GM18499 (cell line): ENCODE results near the gene SV2C.
"Not testable (repeated sequence)": the region's sequence is repeated elsewhere in the genome, so short reads cannot be mapped to it uniquely, and the experiment has no call there.

Source experiments
- ATAC-seq: cut with Tn5 transposase; IDR thresholded peaks from one replicate; pipeline ENCODE4 v1.9.1; 2021; ENCODE audit warnings: moderate number of reproducible peaks; ENCODE audit not compliant: insufficient read depth, unreplicated experiment

Gene SV2C

GRCh38 chr5:76329346-76329745 is 246.2 kb downstream of the SV2C start:
- ATAC-seq = no peak

GRCh38 chr5:76331126-76331525 is 247.9 kb downstream of the SV2C start:
- no peak for ATAC-seq

- ATAC-seq = no peak
These were observed 248.9 kb downstream of the SV2C start for GRCh38 chr5:76332102-76332501.

GRCh38 chr5:76332611-76333205 is 249.5 kb downstream of the SV2C start:
- ATAC-seq = no peak

- no peak for ATAC-seq
These were observed 250.4 kb downstream of the SV2C start for GRCh38 chr5:76333571-76333970.

- no peak for ATAC-seq
These were observed 251.4 kb downstream of the SV2C start for GRCh38 chr5:76334574-76334973.

GRCh38 chr5:76335451-76335850 is 252.3 kb downstream of the SV2C start:
- ATAC-seq = not testable (repeated sequence)

GRCh38 chr5:76336253-76336809 is 253.1 kb downstream of the SV2C start:
- not testable (repeated sequence) for ATAC-seq

- no peak for ATAC-seq
These were observed 254.8 kb downstream of the SV2C start for GRCh38 chr5:76337953-76338451.

GRCh38 chr5:76339919-76340318 is 256.7 kb downstream of the SV2C start:
- ATAC-seq = no peak

GRCh38 chr5:76341651-76342334 is 258.6 kb downstream of the SV2C start:
- no peak for ATAC-seq

- no peak for ATAC-seq
These were observed 259.3 kb downstream of the SV2C start for GRCh38 chr5:76342474-76342873.

- no peak for ATAC-seq
These were observed 262.4 kb downstream of the SV2C start for GRCh38 chr5:76345582-76345981.

GRCh38 chr5:76351176-76351575 is 268.0 kb downstream of the SV2C start:
- no peak for ATAC-seq

GRCh38 chr5:76351577-76351976 is 268.4 kb downstream of the SV2C start:
- ATAC-seq = peak; percentile 97

- no peak for ATAC-seq
These were observed 273.7 kb downstream of the SV2C start for GRCh38 chr5:76356887-76357286.

- no peak for ATAC-seq
These were observed 280.4 kb downstream of the SV2C start for GRCh38 chr5:76363352-76364225.

GRCh38 chr5:76364226-76364589 is 281.0 kb downstream of the SV2C start:
- ATAC-seq = no peak

GRCh38 chr5:76365561-76365960 is 282.4 kb downstream of the SV2C start:
- ATAC-seq = no peak

GRCh38 chr5:76366596-76366995 is 283.4 kb downstream of the SV2C start:
- ATAC-seq = no peak
